H9 (cell line): ENCODE data around the gene ERC2. TPM values are rescaled to one million over a fixed set of nuclear protein-coding genes. Genes with fewer than 3 reads are reported as not detected.

Experiments used
- DNase-seq: peaks from one replicate; pipeline ENCODE4 v3.0.0-alpha.2; 2017
- H2AFZ ChIP-seq: one replicate; pipeline ENCODE4 v1.6.1; 2013; ENCODE audit warnings: mild to moderate bottlenecking, low read length, control low read depth, moderate library complexity
- H2AK5ac ChIP-seq: 2 replicates; pipeline ENCODE4 v1.6.1; 2013; ENCODE audit warnings: low read length, control low read depth, mixed read lengths; ENCODE audit not compliant: insufficient read length
- H2BK120ac ChIP-seq: one replicate; pipeline ENCODE4 v1.6.1; 2013; ENCODE audit warnings: low read depth, mild to moderate bottlenecking, low read length, control low read depth, inconsistent platforms; ENCODE audit not compliant: poor library complexity, severe bottlenecking
- H2BK12ac ChIP-seq: 2 replicates; pipeline ENCODE4 v1.6.1; 2013; ENCODE audit warnings: low read length, control low read depth, mixed read lengths, low read depth; ENCODE audit not compliant: insufficient read length
- H2BK15ac ChIP-seq: 2 replicates; pipeline ENCODE4 v1.6.1; 2013; ENCODE audit warnings: low read depth, low read length, control low read depth
- H2BK20ac ChIP-seq: one replicate; pipeline ENCODE4 v1.6.1; 2013; ENCODE audit warnings: low read depth, mild to moderate bottlenecking, low read length, control low read depth, inconsistent platforms; ENCODE audit not compliant: poor library complexity, severe bottlenecking
- H2BK5ac ChIP-seq: 2 replicates; pipeline ENCODE4 v1.6.1; 2013; ENCODE audit warnings: low read length, control low read depth, mixed read lengths; ENCODE audit not compliant: insufficient read length
- H3K14ac ChIP-seq: 2 replicates; pipeline ENCODE4 v1.6.1; 2013; ENCODE audit warnings: low read length, control low read depth; ENCODE audit not compliant: insufficient read depth
- H3K18ac ChIP-seq: 2 replicates; pipeline ENCODE4 v1.6.1; 2013; ENCODE audit warnings: low read depth, mild to moderate bottlenecking, mixed read lengths, low read length, control low read depth; ENCODE audit not compliant: insufficient read length
- H3K23ac ChIP-seq: 2 replicates; pipeline ENCODE4 v1.6.1; 2013; ENCODE audit warnings: low read length, control low read depth, mixed read lengths, low read depth; ENCODE audit not compliant: insufficient read length
- H3K23me2 ChIP-seq: 2 replicates; pipeline ENCODE4 v1.6.1; 2013; ENCODE audit warnings: low read depth, mild to moderate bottlenecking, mixed read lengths, low read length, control low read depth; ENCODE audit not compliant: insufficient read length, poor library complexity, severe bottlenecking
- H3K27ac ChIP-seq: 2 replicates; pipeline ENCODE4 v1.5.1; 2013; ENCODE audit warnings: low read length, control low read depth, mixed read lengths, low read depth; ENCODE audit not compliant: insufficient read length
- H3K27me3 ChIP-seq: 2 replicates; pipeline ENCODE4 v1.6.1; 2013; ENCODE audit warnings: low read length, control low read depth, inconsistent platforms; ENCODE audit not compliant: insufficient read depth
- H3K4ac ChIP-seq: 2 replicates; pipeline ENCODE4 v1.6.1; 2013; ENCODE audit warnings: low read depth, mild to moderate bottlenecking, control low read depth, inconsistent platforms, low read length, moderate library complexity
- H3K4me1 ChIP-seq: 2 replicates; pipeline ENCODE4 v1.6.1; 2013; ENCODE audit warnings: low read length, control low read depth, inconsistent platforms; ENCODE audit not compliant: insufficient read depth
- H3K4me2 ChIP-seq: 2 replicates; pipeline ENCODE4 v1.6.1; 2013; ENCODE audit warnings: low read length, control low read depth, mixed read lengths; ENCODE audit not compliant: insufficient read length, insufficient read depth
- H3K56ac ChIP-seq: 2 replicates; pipeline ENCODE4 v1.6.1; 2013; ENCODE audit warnings: low read depth, mild to moderate bottlenecking, mixed read lengths, low read length, control low read depth; ENCODE audit not compliant: insufficient read length
- H3K79me1 ChIP-seq: 2 replicates; pipeline ENCODE4 v1.6.1; 2013; ENCODE audit warnings: low read depth, mild to moderate bottlenecking, moderate library complexity, low read length, control low read depth, inconsistent platforms; ENCODE audit not compliant: insufficient read depth, poor library complexity, severe bottlenecking
- H3K79me2 ChIP-seq: 2 replicates; pipeline ENCODE4 v1.6.1; 2013; ENCODE audit warnings: low read length, control low read depth, inconsistent platforms; ENCODE audit not compliant: insufficient read depth
- H3K9ac ChIP-seq: 2 replicates; pipeline ENCODE4 v1.6.1; 2013; ENCODE audit warnings: low read length, control low read depth, mixed read lengths; ENCODE audit not compliant: insufficient read length; ENCODE audit errors: extremely low read depth
- H3K9me3 ChIP-seq: one replicate; pipeline ENCODE4 v1.6.1; 2013; ENCODE audit warnings: low read depth, low read length, inconsistent platforms; ENCODE audit not compliant: control insufficient read depth
- H3T11ph ChIP-seq: one replicate; pipeline ENCODE4 v1.6.1; 2013; ENCODE audit warnings: mild to moderate bottlenecking, low read length, control low read depth, inconsistent platforms
- H4K20me1 ChIP-seq: one replicate; pipeline ENCODE4 v1.6.1; 2013; ENCODE audit not compliant: control insufficient read depth, insufficient read length, insufficient read depth
- H4K5ac ChIP-seq: 2 replicates; pipeline ENCODE4 v1.6.1; 2013; ENCODE audit warnings: low read depth, mild to moderate bottlenecking, mixed read lengths, low read length, control low read depth; ENCODE audit not compliant: insufficient read length
- H4K8ac ChIP-seq: replicated peaks from 2 replicates; pipeline ENCODE4 v1.6.1; 2013; ENCODE audit warnings: low read length, control low read depth, mixed read lengths, low read depth; ENCODE audit not compliant: insufficient read length
- H4K91ac ChIP-seq: 2 replicates; pipeline ENCODE4 v1.6.1; 2013; ENCODE audit warnings: low read depth, mild to moderate bottlenecking, moderate library complexity, mixed read lengths, low read length, control low read depth; ENCODE audit not compliant: insufficient read length
- H3K27ac Mint-ChIP-seq, 3 experiments: 2 replicates in 2 of 3; 3 replicates in 1 of 3; pipeline ENCODE4 v1.8.0; 2020 to 2021; ENCODE audit warnings: mixed read lengths in 3 of 3, mild to moderate bottlenecking in 1 of 3, moderate library complexity in 1 of 3
- H3K27me3 Mint-ChIP-seq: 2 replicates; pipeline ENCODE4 v1.8.0; 2021; ENCODE audit warnings: low read depth, mild to moderate bottlenecking, moderate library complexity, mixed read lengths
- H3K36me3 Mint-ChIP-seq, 3 experiments: 2 replicates in 2 of 3; 3 replicates in 1 of 3; pipeline ENCODE4 v1.8.0; 2020 to 2021; ENCODE audit warnings: low read depth in 3 of 3, mixed read lengths in 3 of 3; ENCODE audit not compliant: insufficient read depth in 1 of 3
- H3K4me1 Mint-ChIP-seq, 2 experiments: 2 replicates each; pipeline ENCODE4 v1.8.0; 2020; ENCODE audit warnings: mixed read lengths in 2 of 2
- H3K4me3 Mint-ChIP-seq, 2 experiments: 2 replicates in 1 of 2; 3 replicates in 1 of 2; pipeline ENCODE4 v1.8.0; 2020 to 2021; ENCODE audit warnings: mild to moderate bottlenecking in 2 of 2, mixed read lengths in 2 of 2, moderate library complexity in 1 of 2
- H3K9me3 Mint-ChIP-seq, 2 experiments: 2 replicates in 1 of 2; 3 replicates in 1 of 2; pipeline ENCODE4 v1.8.0; 2020; ENCODE audit warnings: mild to moderate bottlenecking in 2 of 2, mixed read lengths in 2 of 2, moderate library complexity in 1 of 2
- CTCF ChIP-seq: fragments of 200-600 bp; sonication (generic); conservative IDR thresholded peaks from 3 replicates; pipeline ENCODE4 v1.8.0; 2021; ENCODE audit warnings: antibody characterized with exemption, mild to moderate bottlenecking
- WGBS: extraction: QIAGEN DNeasy Blood & Tissue Kit; methylation state at CpG from one replicate; pipeline ENCODE4 v1.1.7; 2013; ENCODE audit warnings: missing lambda C conversion rate, low lambda C conversion rate, mixed read lengths; ENCODE audit not compliant: insufficient read length; ENCODE audit errors: extremely low coverage; 5-methylcytosine and 5-hydroxymethylcytosine counted together
- total RNA-seq: library from RNA; stranded (reverse); gene quantifications from 2 replicates; pipeline ENCODE4 v1.2.1, GENCODE V29; 2021

ERC2 gene
- total RNA-seq, 1 experiment from 2014 or later = 15.4 TPM

- Histone ChIP-seq H4K91ac (no peak overlapping the region), H4K20me1 (no peaks in the 10 kb centered on the region), H4K5ac (no peak overlapping the region), H3K79me2 (no peaks in the 10 kb centered on the region), H2BK5ac (no peak overlapping the region), H3K9ac (no peak overlapping the region), H3K4me2 (no peak overlapping the region), H3K18ac (no peak overlapping the region), H3K14ac (no peak overlapping the region), H2BK20ac (no peak overlapping the region), H2AK5ac (no peak overlapping the region), H3K56ac (no peak overlapping the region), H3T11ph (no peak overlapping the region), H2BK120ac (no peak overlapping the region), H3K9me3 (no peaks in the 10 kb centered on the region), H3K4me1 (peaks cover 12% of the 10 kb centered on the region), H4K8ac (no peak overlapping the region), H2BK15ac (no peak overlapping the region), H2AFZ (no peak overlapping the region), H3K27ac (no peak overlapping the region), H3K4ac (no peak overlapping the region), H3K23ac (no peak overlapping the region), H3K27me3 (no peaks in the 10 kb centered on the region), H3K23me2 (no peaks in the 10 kb centered on the region), H2BK12ac (no peak overlapping the region), H3K79me1 (no peaks in the 10 kb centered on the region)
- H3K4me1 Mint-ChIP-seq = peaks cover 54 to 57% of the 10 kb centered on the region in 2 experiments
- 0 out of 2 replicates have a peak, but pooled peaks cover 3% of the 10 kb centered on the region for H3K27me3 Mint-ChIP-seq
- H3K9me3 Mint-ChIP-seq = no peaks in the 10 kb centered on the region
- no peak for DNase-seq
- no peak overlapping the region for H3K27ac Mint-ChIP-seq
- no peak for TF ChIP-seq CTCF
- H3K36me3 Mint-ChIP-seq = peaks cover 0 to 4% (median 4%) of the 10 kb centered on the region in 3 experiments; a peak in 2 of 7 replicates
- no CpG with 5 or more reads among the region's 2 CpGs for WGBS
- H3K4me3 Mint-ChIP-seq = no peak overlapping the region
Observed at GRCh38 chr3:55692957-55693558, 775.2 kb downstream of the ERC2 start.
